SK-N-SH (cell line): ENCODE measurements around the gene RBPJL. TPM values are rescaled to one million over a fixed set of nuclear protein-coding genes. Genes with fewer than 3 reads are reported as not detected.

ENCODE experiments used
- CTCF ChIA-PET: fragments of 300-600, 350-600 bp; formaldehyde crosslinking; extraction: SDS; loops from one replicate; lab custom pipeline; 2021; lab: Yijun Ruan, JAX
- POLR2A ChIA-PET: fragments of 350-600 bp; sonication (Branson Sonifier 250); formaldehyde crosslinking; extraction: SDS; loops from one replicate; lab custom pipeline; 2020; ENCODE audit warnings: antibody characterized with exemption, inconsistent platforms; lab: Yijun Ruan, JAX
- DNase-seq: peaks from one replicate; pipeline ENCODE4 v3.0.0; 2012
- H2AFZ ChIP-seq: fragments of 200-600 bp; sonication (generic); 2 replicates; pipeline ENCODE4 v1.8.1; 2016; ENCODE audit warnings: antibody characterized with exemption, mild to moderate bottlenecking, low read depth
- H3F3A ChIP-seq: fragments of 200-600 bp; sonication (generic); replicated peaks from 2 replicates; pipeline ENCODE3; 2016; ENCODE audit warnings: antibody characterized with exemption, mild to moderate bottlenecking; ENCODE audit not compliant: insufficient read depth
- H3K27ac ChIP-seq, 2 experiments: fragments of 200-500 bp in 1 of 2; fragments of 200-600 bp in 1 of 2; sonication (Bioruptor generic) in 1 of 2; sonication (generic), shearing (Covaris generic) in 1 of 2; 2 replicates each; pipeline versions ENCODE4 v1.5.1 to v1.6.1; 2014 to 2016; ENCODE audit warnings: low read depth in 2 of 2, inconsistent platforms in 1 of 2, low read length in 1 of 2, mild to moderate bottlenecking in 1 of 2, mixed read lengths in 1 of 2
- H3K27me3 ChIP-seq: fragments of 200-600 bp; sonication (generic), shearing (Covaris generic); 2 replicates; pipeline ENCODE4 v1.6.1; 2016; ENCODE audit warnings: mixed run types; ENCODE audit not compliant: insufficient read depth
- H3K36me3 ChIP-seq, 2 experiments: fragments of 200-500 bp in 1 of 2; fragments of 200-600 bp in 1 of 2; sonication (Bioruptor generic) in 1 of 2; sonication (generic) in 1 of 2; replicated peaks in 1 of 2; 2 replicates each; pipeline versions ENCODE3 to v1.5.1; 2014 to 2016; ENCODE audit warnings: low read length in 1 of 2, mild to moderate bottlenecking in 1 of 2; ENCODE audit not compliant: insufficient read depth in 2 of 2, control insufficient read depth in 1 of 2
- H3K4me1 ChIP-seq, 2 experiments: fragments of 200-500 bp in 1 of 2; fragments of 200-600 bp in 1 of 2; sonication (Bioruptor generic) in 1 of 2; sonication (generic), shearing (Covaris generic) in 1 of 2; 2 replicates each; pipeline versions ENCODE4 v1.5.1 to v1.6.1; 2014 to 2016; ENCODE audit warnings: low read depth in 1 of 2, low read length in 1 of 2, mixed run types in 1 of 2; ENCODE audit not compliant: insufficient read depth in 2 of 2, control insufficient read depth in 1 of 2
- H3K4me2 ChIP-seq: fragments of 200-600 bp; sonication (generic), shearing (Covaris generic); 2 replicates; pipeline ENCODE4 v1.6.1; 2017; ENCODE audit warnings: mixed run types
- H3K4me3 ChIP-seq, 2 experiments: fragments of 200-500 bp in 1 of 2; fragments of 200-600 bp in 1 of 2; sonication (Bioruptor generic) in 1 of 2; sonication (generic), shearing (Covaris generic) in 1 of 2; 2 replicates each; pipeline versions ENCODE4 v1.5.1 to v1.8.1; 2014 to 2016; ENCODE audit warnings: low read depth in 2 of 2, inconsistent platforms in 1 of 2, low read length in 1 of 2, mild to moderate bottlenecking in 1 of 2, mixed read lengths in 1 of 2, moderate library complexity in 1 of 2
- H3K79me2 ChIP-seq: fragments of 200-600 bp; sonication (generic); 2 replicates; pipeline ENCODE4 v1.8.1; 2017; ENCODE audit warnings: mild to moderate bottlenecking; ENCODE audit not compliant: insufficient read depth
- H3K9ac ChIP-seq: fragments of 200-600 bp; sonication (generic); 2 replicates; pipeline ENCODE4 v1.6.1; 2017; ENCODE audit warnings: mixed run types
- H3K9me2 ChIP-seq: fragments of 200-600 bp; sonication (generic); 2 replicates; pipeline ENCODE4 v1.6.1; 2017; ENCODE audit warnings: mixed run types
- H3K9me3 ChIP-seq: fragments of 200-600 bp; sonication (generic); 2 replicates; pipeline ENCODE4 v1.6.1; 2017; ENCODE audit warnings: mixed run types, mild to moderate bottlenecking, moderate library complexity
- H4K20me1 ChIP-seq: fragments of 200-600 bp; sonication (generic); 2 replicates; pipeline ENCODE4 v1.6.1; 2017; ENCODE audit warnings: mild to moderate bottlenecking, mixed run types; ENCODE audit not compliant: insufficient read depth
- CTCF ChIP-seq: fragments of 200-600 bp; sonication (generic); IDR thresholded peaks from 2 replicates; pipeline ENCODE4 v1.6.1; 2017; ENCODE audit warnings: antibody characterized with exemption, mild to moderate bottlenecking, moderate library complexity
- EZH2phosphoT487 ChIP-seq: fragments of 200-600 bp; sonication (generic); IDR thresholded peaks from 2 replicates; pipeline ENCODE4 v1.6.1; 2017; ENCODE audit warnings: low read depth, mixed run types, mild to moderate bottlenecking, antibody characterized with exemption, moderate library complexity, borderline replicate concordance
- FOXM1 ChIP-seq: IDR thresholded peaks from 2 replicates; pipeline ENCODE4 v1.4.0; 2012; ENCODE audit warnings: low read depth, mild to moderate bottlenecking
- MAX ChIP-seq: IDR thresholded peaks from 2 replicates; pipeline ENCODE4 v1.4.0; 2012; ENCODE audit warnings: low read depth
- MXI1 ChIP-seq: IDR thresholded peaks from 2 replicates; pipeline ENCODE4 v1.6.1; 2012; ENCODE audit warnings: mild to moderate bottlenecking, low read depth, low read length, improper control_type of control experiment
- POLR2AphosphoS5 ChIP-seq: IDR thresholded peaks from 2 replicates; pipeline ENCODE4 v1.6.1; 2012; ENCODE audit warnings: low read depth, low read length
- RAD21 ChIP-seq: IDR thresholded peaks from 2 replicates; pipeline ENCODE4 v1.6.1; 2012; ENCODE audit warnings: mild to moderate bottlenecking, low read length
- SIN3A ChIP-seq: IDR thresholded peaks from 2 replicates; pipeline ENCODE4 v1.6.1; 2012; ENCODE audit warnings: low read depth, mild to moderate bottlenecking, low read length, moderate library complexity, borderline replicate concordance
- SMC3 ChIP-seq: IDR thresholded peaks from 2 replicates; pipeline ENCODE4 v1.6.1; 2012; ENCODE audit warnings: low read depth, low read length, improper control_type of control experiment
- TAF1 ChIP-seq: IDR thresholded peaks from 2 replicates; pipeline ENCODE4 v1.6.1; 2012; ENCODE audit warnings: low read depth, mild to moderate bottlenecking, low read length, moderate library complexity, borderline replicate concordance
- WGBS: methylation state at CpG from one replicate; pipeline ENCODE4 v1.1.6; 2017; ENCODE audit warnings: low lambda C conversion rate; 5-methylcytosine and 5-hydroxymethylcytosine counted together
- polyA plus RNA-seq, 3 experiments: library from polyadenylated mRNA; depleted of rRNA; stranded (reverse); fragments of >200 nt; gene quantifications; 2 replicates each; pipeline ENCODE4 v1.2.3, GENCODE V29; 2012

Gene RBPJL
- polyA plus RNA-seq, 1 of the 3 experiments (the other 2 are of a cell fraction) = not detected

GRCh38 chr20:45293041-45294002 is 13.3 kb upstream of the RBPJL start:
- WGBS = 12% methylated on average over 48 of the region's 79 CpGs
- no peaks in the 10 kb centered on the region for H4K20me1 ChIP-seq
- TF ChIP-seq SMC3 (peak; percentile 35), SIN3A (no peak), TAF1 (no peak), MAX (peak; percentile 23), EZH2phosphoT487 (no peak), RAD21 (peak; percentile 31), CTCF (peak; percentile 83), MXI1 (0 out of 2 replicates have a peak, but pooled peaks have one; percentile 26)

GRCh38 chr20:45294003-45294368 is 12.7 kb upstream of the RBPJL start:
- H3K4me3 ChIP-seq = peak overlapping the region in 1 of 2 experiments; percentile 72; a peak in 3 of 4 replicates

More at GRCh38 chr20:45293041-45294002, 13.3 kb upstream of the RBPJL start:
- Histone ChIP-seq H3K9ac (peak overlapping the region; percentile 45; the same call in 1 of the 2 replicates), H3K79me2 (no peaks in the 10 kb centered on the region), H3F3A (peaks cover 4% of the 10 kb centered on the region), H3K9me2 (no peaks in the 10 kb centered on the region), H3K4me3 (peak overlapping the region; percentile 46 to 72), H3K27me3 (no peaks in the 10 kb centered on the region), H3K27ac (no peak overlapping the region), H3K4me1 (peaks cover 0 to 3% of the 10 kb centered on the region in 2 experiments; a peak in 1 of 4 replicates), H3K9me3 (no peaks in the 10 kb centered on the region), H3K36me3 (no peaks in the 10 kb centered on the region), H3K4me2 (peak overlapping the region; percentile 73), H2AFZ (peak overlapping the region; percentile 73)
- ChIA-PET CTCF (interaction anchor here (0.5 to 7.9 kb wide), 64 partner anchors 10 to 478 kb away, joined by 3 to 113 read pairs (median 4); partner anchors contain the start of genes KCNS1, MATN4, RBPJL and SYS1), POLR2A (interaction anchor here (1.4 kb wide), 1 partner anchor 10 kb away, joined by 5 read pairs; no protein-coding TSS in a partner anchor)
- peak; percentile 92 for DNase-seq

More at GRCh38 chr20:45294003-45294368, 12.7 kb upstream of the RBPJL start:
- Histone ChIP-seq H2AFZ (no peak overlapping the region; the same call in 1 of the 2 replicates), H3K9me3 (no peaks in the 10 kb centered on the region), H3K9me2 (no peaks in the 10 kb centered on the region), H3K27me3 (no peaks in the 10 kb centered on the region), H3K27ac (no peak overlapping the region), H3K36me3 (no peaks in the 10 kb centered on the region), H3K79me2 (no peaks in the 10 kb centered on the region), H3K4me1 (peaks cover 0 to 3% of the 10 kb centered on the region in 2 experiments; a peak in 1 of 4 replicates), H3K4me2 (peak overlapping the region; percentile 73), H3K9ac (no peak overlapping the region), H3F3A (peaks cover 4% of the 10 kb centered on the region), H4K20me1 (no peaks in the 10 kb centered on the region)
- ChIA-PET POLR2A (interaction anchor here (1.4 kb wide), 1 partner anchor 9 kb away, joined by 5 read pairs; no protein-coding TSS in a partner anchor), CTCF (interaction anchor here (0.6 to 7.9 kb wide), 60 partner anchors 10 to 477 kb away, joined by 3 to 113 read pairs (median 4); partner anchors contain the start of genes KCNS1, MATN4, RBPJL and SYS1)
- no peak for DNase-seq
- 26% methylated on average over 4 of the region's 5 CpGs for WGBS
- no peak for TF ChIP-seq TAF1
- TF ChIP-seq FOXM1 = no peak
- TF ChIP-seq POLR2AphosphoS5 = no peak
